Esophagus muscularis mucosa (tissue), 4 donors: Measurements from ENCODE around the gene ARAP1.

ENCODE experiments used
- CTCF ChIP-seq, 3 experiments: fragments of 200-600 bp in 2 of 3; fragments of 450-650 bp in 1 of 3; sonication (generic) in 2 of 3; IDR thresholded peaks; one replicate each; pipeline ENCODE4 v1.5.1; 2017 to 2019; ENCODE audit warnings: antibody characterized with exemption in 3 of 3, mild to moderate bottlenecking in 2 of 3, moderate library complexity in 1 of 3
- EP300 ChIP-seq: sonication (generic); formaldehyde crosslinking; IDR thresholded peaks from one replicate; pipeline ENCODE4 v1.6.1; 2017; ENCODE audit warnings: antibody characterized with exemption
- POLR2A ChIP-seq: fragments of 450-650 bp; IDR thresholded peaks from one replicate; pipeline ENCODE4 v1.6.1; 2017; ENCODE audit warnings: antibody characterized with exemption, moderate library complexity, mild to moderate bottlenecking, low read depth
- POLR2AphosphoS5 ChIP-seq, 2 donors: sonication (generic); formaldehyde crosslinking; IDR thresholded peaks; one replicate each; pipeline ENCODE4 v1.6.1; 2017; ENCODE audit warnings: antibody characterized with exemption in 2 of 2

- TF ChIP-seq CTCF (IDR thresholded peaks at IDR 0.05) (no peak), POLR2A (no peak), POLR2AphosphoS5 (IDR thresholded peaks at IDR 0.05) (no peak), EP300 (no peak)
These were observed 806 bp downstream of the ARAP1 start for GRCh38 chr11:72751116-72752087.
